Transverse colon (tissue), 4 donors: ENCODE measurements around the gene LRRC10B. TPM values are rescaled to one million over a fixed set of nuclear protein-coding genes. Genes with fewer than 3 reads are reported as not detected.
A peak's percentile ranks its signal among the peaks of the same experiment; 100 is the strongest.

Experiments used
- DNase-seq: peaks from one replicate; pipeline ENCODE4 v3.0.0-alpha.2; 2019
- H3K27ac ChIP-seq, 4 donors: fragments of 200-600 bp; sonication (generic); 2 replicates each; pipeline ENCODE4 v1.5.1; 2016 to 2018; ENCODE audit warnings: inconsistent platforms in 4 of 4
- H3K27me3 ChIP-seq: fragments of 200-600 bp; sonication (generic); 2 replicates; pipeline ENCODE4 v1.5.1; 2017; ENCODE audit warnings: inconsistent platforms
- H3K36me3 ChIP-seq, 4 donors: fragments of 200-600 bp; sonication (generic); 2 replicates each; pipeline ENCODE4 v1.5.1; 2017 to 2019; ENCODE audit warnings: inconsistent platforms in 4 of 4
- H3K4me1 ChIP-seq, 4 donors: fragments of 200-600 bp; sonication (generic); 2 replicates each; pipeline ENCODE4 v1.5.1; 2017 to 2020; ENCODE audit warnings: inconsistent platforms in 4 of 4
- H3K4me3 ChIP-seq, 4 donors: fragments of 200-600 bp; sonication (generic); 1 replicate in 1 of 4; 2 replicates in 3 of 4; pipeline versions ENCODE4 v1.5.1 to v1.6.1; 2017 to 2019; ENCODE audit warnings: inconsistent platforms in 4 of 4
- H3K9me3 ChIP-seq, 2 donors: fragments of 200-600 bp; sonication (generic); 2 replicates each; pipeline ENCODE4 v1.5.1; 2017 to 2019; ENCODE audit warnings: inconsistent platforms in 2 of 2
- EP300 ChIP-seq: sonication (generic); formaldehyde crosslinking; IDR thresholded peaks from one replicate; pipeline ENCODE4 v1.6.1; 2017; ENCODE audit warnings: antibody characterized with exemption, low read depth
- POLR2A ChIP-seq: fragments of 450-650 bp; IDR thresholded peaks from one replicate; pipeline ENCODE4 v1.6.1; 2016; ENCODE audit warnings: antibody characterized with exemption, mild to moderate bottlenecking, moderate library complexity
- POLR2AphosphoS5 ChIP-seq, 3 donors: sonication (generic); formaldehyde crosslinking; IDR thresholded peaks; one replicate each; pipeline ENCODE4 v1.6.1; 2016; ENCODE audit warnings: antibody characterized with exemption in 3 of 3
- WGBS, 2 donors: methylation state at CpG; one replicate each; pipeline ENCODE4 v1.1.5; 2018; ENCODE audit warnings: low coverage in 1 of 2; 5-methylcytosine and 5-hydroxymethylcytosine counted together
- in situ Hi-C, 4 donors: fragments of 200-750 bp; cut with MboI; loops; one replicate each; pipeline versions ENCODE4 v1.15.0 to v1.15.1; 2017; ENCODE audit warnings: low sequenced_read_pairs in 3 of 4, low pct_ligation_motif_present in 1 of 4, low pct_unique_long_range_greater_than_20kb in 1 of 4
- intact Hi-C: fragments of 100-400 bp; cut with DNase I; formaldehyde crosslinking; loops from one replicate; pipeline ENCODE4 v1.15.1; 2023; ENCODE audit warnings: low total_unique reads
- total RNA-seq, 4 donors: library from RNA; depleted of rRNA; stranded (reverse); fragments of >200 nt; gene quantifications; one replicate each; pipeline ENCODE4 v1.1.0, GENCODE V29; 2016
- TF ChIP-seq, protein P1 (sequence below), 5 experiments: fragments of 200-600 bp in 3 of 5; fragments of 450-650 bp in 2 of 5; sonication (generic) in 3 of 5; IDR thresholded peaks; 1 replicate in 2 of 5; 2 replicates in 3 of 5; pipeline ENCODE4 v1.5.1; 2016 to 2017; ENCODE audit warnings: antibody characterized with exemption in 5 of 5, inconsistent platforms in 3 of 5, mild to moderate bottlenecking in 2 of 5, moderate library complexity in 1 of 5

LRRC10B gene
- total RNA-seq, 4 donors from 2014 or later, result 0.32 to 1.1 (median 0.60) TPM; not detected in 1

DNA sequence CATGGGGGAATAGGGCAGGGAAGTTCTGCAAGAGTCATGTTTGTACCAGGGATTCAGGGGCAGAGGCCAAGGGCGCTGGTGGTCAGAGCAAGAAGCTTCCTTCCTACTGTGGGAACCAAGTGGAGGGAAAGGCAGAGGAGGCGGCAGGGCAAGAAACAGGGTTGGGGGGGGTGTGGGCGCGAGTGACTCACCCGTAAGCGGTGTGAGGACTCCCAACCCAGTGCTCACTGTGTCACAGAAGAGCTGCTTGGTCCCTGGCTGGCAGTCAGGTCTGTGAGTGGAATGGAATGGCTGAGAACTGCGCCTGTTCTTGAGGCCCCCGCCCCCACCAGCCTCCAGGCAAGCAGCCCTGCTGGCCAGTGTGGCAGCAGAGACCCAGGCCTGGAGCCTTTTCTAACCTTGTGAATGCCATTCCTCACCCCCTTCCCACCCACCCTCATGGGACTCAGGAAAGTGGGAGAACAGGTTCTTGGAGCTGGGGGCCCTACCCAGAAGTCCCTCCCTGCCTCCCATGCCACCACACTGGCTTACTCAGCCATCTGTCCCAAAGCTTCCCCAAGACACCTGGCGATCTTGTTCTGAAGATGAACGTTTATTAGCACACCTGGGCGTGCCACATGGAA lies 4.7 kb downstream of the LRRC10B start:
- H3K27ac ChIP-seq, result peak overlapping the region in 1 of 4 donors; percentile 29
- no peak overlapping the region for H3K4me3 ChIP-seq
- no peaks in the 10 kb centered on the region for H3K9me3 ChIP-seq
- H3K27me3 ChIP-seq, result peaks cover 32% of the 10 kb centered on the region
- TF ChIP-seq POLR2A, result no peak
- no peak for TF ChIP-seq EP300
- TF ChIP-seq, protein P1, sequence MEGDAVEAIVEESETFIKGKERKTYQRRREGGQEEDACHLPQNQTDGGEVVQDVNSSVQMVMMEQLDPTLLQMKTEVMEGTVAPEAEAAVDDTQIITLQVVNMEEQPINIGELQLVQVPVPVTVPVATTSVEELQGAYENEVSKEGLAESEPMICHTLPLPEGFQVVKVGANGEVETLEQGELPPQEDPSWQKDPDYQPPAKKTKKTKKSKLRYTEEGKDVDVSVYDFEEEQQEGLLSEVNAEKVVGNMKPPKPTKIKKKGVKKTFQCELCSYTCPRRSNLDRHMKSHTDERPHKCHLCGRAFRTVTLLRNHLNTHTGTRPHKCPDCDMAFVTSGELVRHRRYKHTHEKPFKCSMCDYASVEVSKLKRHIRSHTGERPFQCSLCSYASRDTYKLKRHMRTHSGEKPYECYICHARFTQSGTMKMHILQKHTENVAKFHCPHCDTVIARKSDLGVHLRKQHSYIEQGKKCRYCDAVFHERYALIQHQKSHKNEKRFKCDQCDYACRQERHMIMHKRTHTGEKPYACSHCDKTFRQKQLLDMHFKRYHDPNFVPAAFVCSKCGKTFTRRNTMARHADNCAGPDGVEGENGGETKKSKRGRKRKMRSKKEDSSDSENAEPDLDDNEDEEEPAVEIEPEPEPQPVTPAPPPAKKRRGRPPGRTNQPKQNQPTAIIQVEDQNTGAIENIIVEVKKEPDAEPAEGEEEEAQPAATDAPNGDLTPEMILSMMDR (IDR thresholded peaks at IDR 0.05), result no peak
- DNase-seq, result no peak
- WGBS, 2 donors, result 71 to 80% methylated on average over 1 to 11 of the region's 11 CpGs
- in situ Hi-C loops (no loop called here), intact Hi-C loops (no loop called here)
- no peaks in the 10 kb centered on the region for H3K36me3 ChIP-seq
- H3K4me1 ChIP-seq, result peaks cover 16 to 25% (median 20%) of the 10 kb centered on the region in 4 donors

DNA sequence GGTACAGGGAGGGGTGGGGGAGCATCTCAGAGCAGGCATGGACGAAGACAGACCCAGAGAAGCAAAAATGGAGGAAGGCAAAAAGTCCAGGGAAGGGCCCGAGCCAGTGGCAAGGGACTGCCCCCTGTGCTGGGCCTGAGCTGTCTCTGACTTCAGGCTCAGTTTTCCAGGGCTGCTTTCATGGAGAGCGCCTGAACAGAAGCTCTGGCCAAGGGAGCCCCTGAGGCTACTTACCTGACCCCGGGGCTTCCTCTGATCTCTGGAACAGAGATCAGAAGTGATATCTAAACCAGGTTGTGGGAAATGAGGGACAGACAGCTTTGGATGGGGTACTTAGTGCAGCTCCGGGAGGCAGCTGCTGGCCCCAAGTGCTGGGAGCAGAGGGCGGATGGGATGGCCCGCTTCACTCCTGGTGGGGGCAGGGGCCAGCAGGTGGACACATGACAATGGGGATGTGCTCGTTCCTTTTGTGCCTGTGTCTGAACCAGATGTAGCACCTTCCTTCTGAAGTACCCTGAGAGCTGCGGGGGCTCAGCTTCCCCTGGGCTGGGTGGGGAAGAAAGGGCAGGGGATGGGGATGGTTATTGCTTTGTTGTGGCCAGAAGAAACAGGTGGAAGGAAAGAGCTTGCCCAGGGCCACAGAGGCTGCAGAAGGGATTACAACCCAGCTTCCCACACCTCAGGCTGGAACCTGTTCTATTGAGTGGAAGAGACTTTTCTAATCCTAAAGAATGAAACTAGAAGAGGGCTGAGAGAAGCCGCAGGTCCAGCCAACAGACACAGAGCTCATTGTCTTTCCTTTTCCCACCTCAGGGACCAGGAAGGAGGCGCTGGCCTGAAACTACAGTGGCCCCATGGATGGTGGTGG lies 5.7 kb downstream of the LRRC10B start:
- TF ChIP-seq POLR2AphosphoS5 (IDR thresholded peaks at IDR 0.05), result no peak
- TF ChIP-seq, protein P1 (IDR thresholded peaks at IDR 0.05), result no peak
- TF ChIP-seq POLR2A, result no peak
- no peak for TF ChIP-seq EP300
- H3K27me3 ChIP-seq, result peaks cover 24% of the 10 kb centered on the region
- intact Hi-C loops, result no loop called here
- no peak overlapping the region for H3K4me3 ChIP-seq
- H3K4me1 ChIP-seq, result peaks cover 9 to 17% (median 12%) of the 10 kb centered on the region in 4 donors
- in situ Hi-C loops, result no loop called here
- peak overlapping the region in 1 of 4 donors; percentile 29 for H3K27ac ChIP-seq
- 80% methylated on average over 2 to 11 of the region's 11 CpGs for WGBS, 2 donors
- DNase-seq, result no peak
- no peaks in the 10 kb centered on the region for H3K36me3 ChIP-seq
- H3K9me3 ChIP-seq, result no peaks in the 10 kb centered on the region

DNA sequence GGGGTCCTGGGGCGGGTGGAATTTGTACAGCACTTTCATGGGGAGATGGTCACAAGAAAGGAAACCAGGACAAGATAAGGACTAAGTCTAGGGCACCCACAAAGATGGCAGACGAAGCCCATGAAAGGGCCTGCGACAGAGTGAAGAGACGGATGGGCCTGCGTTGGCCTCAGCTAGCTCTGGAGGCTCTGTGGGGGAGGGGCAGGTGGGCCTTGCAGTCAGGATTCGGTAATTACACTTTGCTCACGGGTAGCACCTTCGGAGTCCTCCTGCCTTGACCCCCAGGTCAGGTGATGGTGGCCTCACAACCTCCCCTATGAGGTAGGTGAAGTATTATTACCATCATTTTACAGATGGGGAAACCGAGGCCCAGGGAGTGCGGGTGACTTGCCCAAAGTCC lies 7.1 kb downstream of the LRRC10B start:
- in situ Hi-C loops, result no loop called here
- Histone ChIP-seq H3K4me1 (peaks cover 4 to 11% (median 6%) of the 10 kb centered on the region in 4 donors), H3K4me3 (no peak overlapping the region), H3K36me3 (no peaks in the 10 kb centered on the region), H3K27me3 (peaks cover 10% of the 10 kb centered on the region), H3K27ac (no peak overlapping the region), H3K9me3 (no peaks in the 10 kb centered on the region)
- TF ChIP-seq, protein P1 (IDR thresholded peaks at IDR 0.05), result no peak
- no peak for TF ChIP-seq EP300
- TF ChIP-seq POLR2A, result no peak
- no peak for TF ChIP-seq POLR2AphosphoS5 (IDR thresholded peaks at IDR 0.05)
- WGBS, 2 donors, result 83 to 100% methylated on average over 3 to 10 of the region's 10 CpGs
- intact Hi-C loops, result loop anchor here (2.0 kb wide), 1 partner anchor 69 kb away; no protein-coding TSS in a partner anchor
- DNase-seq, result no peak

DNA sequence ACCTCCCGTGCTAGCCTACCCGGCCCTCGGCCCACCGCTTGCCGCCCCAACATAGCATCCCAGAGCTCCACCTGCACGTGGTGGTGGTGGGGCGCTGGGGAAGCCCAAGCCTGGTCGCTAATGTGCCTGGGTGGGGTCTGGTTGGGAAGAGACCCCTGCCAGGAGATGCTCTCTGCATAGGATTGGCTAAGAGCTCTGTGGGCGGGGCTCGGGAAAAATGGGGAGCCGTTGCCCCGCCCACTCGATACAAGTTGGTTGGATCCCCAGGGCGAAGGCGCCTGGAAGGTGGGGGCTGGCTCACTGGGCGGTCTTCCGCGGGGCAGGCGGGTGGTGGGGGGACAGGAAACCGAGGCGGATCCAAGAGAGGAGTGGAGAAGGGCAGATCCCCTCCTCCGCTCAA lies 7.6 kb downstream of the LRRC10B start:
- TF ChIP-seq EP300, result no peak
- TF ChIP-seq POLR2AphosphoS5 (IDR thresholded peaks at IDR 0.05), result no peak
- TF ChIP-seq, protein P1 (IDR thresholded peaks at IDR 0.05), result no peak
- no peak for TF ChIP-seq POLR2A
- in situ Hi-C loops, result no loop called here

More for the DNA sequence above, 7.6 kb downstream of the LRRC10B start:
- 43% methylated on average over 20 of the region's 22 CpGs; no CpG with 5 or more reads in 1 of the 2 donors for WGBS, 2 donors
- DNase-seq, result no peak
- no peaks in the 10 kb centered on the region for H3K36me3 ChIP-seq
- peak overlapping the region in 1 of 4 donors; percentile 19 for H3K27ac ChIP-seq
- no peak overlapping the region for H3K4me3 ChIP-seq
- no peaks in the 10 kb centered on the region for H3K9me3 ChIP-seq
- intact Hi-C loops, result loop anchor here (2.0 kb wide), 1 partner anchor 69 kb away; no protein-coding TSS in a partner anchor
- peaks cover 4 to 11% (median 6%) of the 10 kb centered on the region in 4 donors for H3K4me1 ChIP-seq
- peaks cover 4% of the 10 kb centered on the region for H3K27me3 ChIP-seq
